Measurements from ENCODE around the gene OSBPL2.

The OSBPL2 gene

GRCh38 chr20:62336775-62337557 lies 98.6 kb downstream of the OSBPL2 start:
- no peak for DNase-seq (ENCODE audit: low spot score)
- FAIRE-seq, result peak; percentile 99

GRCh38 chr20:62337558-62338293 lies 99.4 kb downstream of the OSBPL2 start:
- DNase-seq (ENCODE audit: low spot score) (no peak), FAIRE-seq (peak; percentile 66)

- no peak for DNase-seq (ENCODE audit: low spot score)
- no peak for FAIRE-seq
Measured at GRCh38 chr20:62338294-62338620, 99.9 kb downstream of the OSBPL2 start.

GRCh38 chr20:62339647-62340062 lies 101.3 kb downstream of the OSBPL2 start:
- no peak for DNase-seq (ENCODE audit: low spot score)
- FAIRE-seq, result no peak

GRCh38 chr20:62342910-62343309 lies 104.6 kb downstream of the OSBPL2 start:
- FAIRE-seq (no peak), DNase-seq (ENCODE audit: low spot score) (no peak)

GRCh38 chr20:62344092-62344491 lies 105.8 kb downstream of the OSBPL2 start:
- DNase-seq (ENCODE audit: low spot score) (no peak), FAIRE-seq (no peak)

GRCh38 chr20:62344782-62345181 lies 106.5 kb downstream of the OSBPL2 start:
- DNase-seq (ENCODE audit: low spot score) (no peak), FAIRE-seq (no peak)

Measured in urothelium cell line (cell line).